Measurements from ENCODE around the gene PRSS33. TPM values are rescaled to one million over a fixed set of nuclear protein-coding genes. Genes with fewer than 3 reads are reported as not detected.

Gene PRSS33
- total RNA-seq, 2 experiments from 2014 or later, result not detected

GRCh38 chr16:2769100-2769529 is 18.2 kb downstream of the PRSS33 start:
- POLR2A ChIA-PET, result no interaction called here
- CTCF ChIA-PET, result interaction anchor here (1.5 kb wide), 1 partner anchor 16 kb away, joined by 4 read pairs; no protein-coding TSS in a partner anchor
- Mint-ChIP-seq H3K9me3 (no peaks in the 10 kb centered on the region), H3K4me1 (ENCODE audit: low read depth) (peaks cover 7% of the 10 kb centered on the region), H3K4me3 (no peak overlapping the region), H3K36me3 (peaks cover 70% of the 10 kb centered on the region), H3K27me3 (no peaks in the 10 kb centered on the region), H3K27ac (peak overlapping the region; percentile 18)
- intact Hi-C loops (cut with micrococcal nuclease), result no loop called here
- no peak for DNase-seq

- POLR2A ChIA-PET, result no interaction called here
- no peak overlapping the region for H3K4me3 Mint-ChIP-seq
- H3K9me3 Mint-ChIP-seq, result no peaks in the 10 kb centered on the region
- CTCF ChIA-PET, result interaction anchor here (1.5 kb wide), 1 partner anchor 16 kb away, joined by 4 read pairs; no protein-coding TSS in a partner anchor
- peaks cover 7% of the 10 kb centered on the region for H3K4me1 Mint-ChIP-seq (ENCODE audit: low read depth)
- H3K27ac Mint-ChIP-seq, result peak overlapping the region; percentile 18
- intact Hi-C loops (cut with micrococcal nuclease), result no loop called here
- peaks cover 76% of the 10 kb centered on the region for H3K36me3 Mint-ChIP-seq
- DNase-seq, result no peak
- no peaks in the 10 kb centered on the region for H3K27me3 Mint-ChIP-seq
Measured at GRCh38 chr16:2768403-2769089, 18.8 kb downstream of the PRSS33 start.

GRCh38 chr16:2767891-2768290 is 19.5 kb downstream of the PRSS33 start:
- no peaks in the 10 kb centered on the region for H3K9me3 Mint-ChIP-seq
- H3K27me3 Mint-ChIP-seq, result no peaks in the 10 kb centered on the region
- no peak overlapping the region for H3K4me3 Mint-ChIP-seq
- H3K4me1 Mint-ChIP-seq (ENCODE audit: low read depth), result peaks cover 4% of the 10 kb centered on the region
- ChIA-PET CTCF (interaction anchor here (1.5 kb wide), 1 partner anchor 17 kb away, joined by 4 read pairs; no protein-coding TSS in a partner anchor), POLR2A (interaction anchor here (2.6 kb wide), 1 partner anchor 15 kb away, joined by 11 read pairs; the partner anchor contains the start of gene SRRM2)
- peaks cover 78% of the 10 kb centered on the region for H3K36me3 Mint-ChIP-seq
- no peak overlapping the region for H3K27ac Mint-ChIP-seq
- DNase-seq, result no peak
- intact Hi-C loops (cut with micrococcal nuclease), result no loop called here

GRCh38 chr16:2767140-2767731 is 20.1 kb downstream of the PRSS33 start:
- no peaks in the 10 kb centered on the region for H3K9me3 Mint-ChIP-seq
- H3K4me3 Mint-ChIP-seq, result no peak overlapping the region
- no peaks in the 10 kb centered on the region for H3K27me3 Mint-ChIP-seq
- DNase-seq, result no peak
- CTCF ChIA-PET, result interaction anchor here (1.5 kb wide), 1 partner anchor 18 kb away, joined by 4 read pairs; no protein-coding TSS in a partner anchor
- intact Hi-C loops (cut with micrococcal nuclease), result no loop called here
- POLR2A ChIA-PET, result interaction anchor here (1.4 to 2.6 kb wide), 2 partner anchors 11 to 14 kb away, joined by 4 to 11 read pairs; partner anchors contain the start of gene SRRM2
- no peaks in the 10 kb centered on the region for H3K4me1 Mint-ChIP-seq (ENCODE audit: low read depth)
- no peak overlapping the region for H3K27ac Mint-ChIP-seq
- H3K36me3 Mint-ChIP-seq, result peaks cover 82% of the 10 kb centered on the region

GRCh38 chr16:2766430-2767139 is 20.8 kb downstream of the PRSS33 start:
- Mint-ChIP-seq H3K36me3 (peaks cover 86% of the 10 kb centered on the region), H3K27me3 (no peaks in the 10 kb centered on the region), H3K27ac (no peak overlapping the region), H3K4me1 (ENCODE audit: low read depth) (no peaks in the 10 kb centered on the region), H3K4me3 (no peak overlapping the region), H3K9me3 (no peaks in the 10 kb centered on the region)
- DNase-seq, result no peak
- intact Hi-C loops (cut with micrococcal nuclease), result no loop called here
- ChIA-PET CTCF (no interaction called here), POLR2A (interaction anchor here (1.4 to 2.6 kb wide), 2 partner anchors 12 to 13 kb away, joined by 4 to 11 read pairs; partner anchors contain the start of gene SRRM2)

GRCh38 chr16:2765462-2766404 is 21.6 kb downstream of the PRSS33 start:
- intact Hi-C loops (cut with micrococcal nuclease), result no loop called here

GRCh38 chr16:2764718-2765117 is 22.6 kb downstream of the PRSS33 start:
- no peak for DNase-seq
- intact Hi-C loops (cut with micrococcal nuclease), result no loop called here
- no peak overlapping the region for H3K27ac Mint-ChIP-seq
- H3K4me1 Mint-ChIP-seq (ENCODE audit: low read depth), result peaks cover 9% of the 10 kb centered on the region
- ChIA-PET POLR2A (interaction anchor here (2.6 kb wide), 1 partner anchor 11 kb away, joined by 11 read pairs; no protein-coding TSS in a partner anchor), CTCF (interaction anchor here (1.3 kb wide), 1 partner anchor 12 kb away, joined by 3 read pairs; the partner anchor contains the start of gene SRRM2)
- no peaks in the 10 kb centered on the region for H3K27me3 Mint-ChIP-seq
- H3K4me3 Mint-ChIP-seq, result no peak overlapping the region
- no peaks in the 10 kb centered on the region for H3K9me3 Mint-ChIP-seq
- peaks cover 93% of the 10 kb centered on the region for H3K36me3 Mint-ChIP-seq

More at GRCh38 chr16:2765462-2766404, 21.6 kb downstream of the PRSS33 start:
- ChIA-PET POLR2A (interaction anchor here (1.4 to 2.6 kb wide), 2 partner anchors 12 to 13 kb away, joined by 4 to 11 read pairs; partner anchors contain the start of gene SRRM2), CTCF (interaction anchor here (1.3 kb wide), 1 partner anchor 13 kb away, joined by 3 read pairs; the partner anchor contains the start of gene SRRM2)
- peaks cover 3% of the 10 kb centered on the region for H3K4me1 Mint-ChIP-seq (ENCODE audit: low read depth)
- H3K27ac Mint-ChIP-seq, result no peak overlapping the region
- H3K27me3 Mint-ChIP-seq, result no peaks in the 10 kb centered on the region
- H3K4me3 Mint-ChIP-seq, result no peak overlapping the region
- no peaks in the 10 kb centered on the region for H3K9me3 Mint-ChIP-seq
- peaks cover 88% of the 10 kb centered on the region for H3K36me3 Mint-ChIP-seq
- no peak for DNase-seq

GRCh38 chr16:2763173-2763572 is 24.2 kb downstream of the PRSS33 start:
- no peak for DNase-seq
- H3K27me3 Mint-ChIP-seq, result no peaks in the 10 kb centered on the region
- peaks cover 16% of the 10 kb centered on the region for H3K4me1 Mint-ChIP-seq (ENCODE audit: low read depth)
- no peak overlapping the region for H3K4me3 Mint-ChIP-seq
- H3K9me3 Mint-ChIP-seq, result no peaks in the 10 kb centered on the region
- ChIA-PET CTCF (no interaction called here), POLR2A (interaction anchor here (1.1 to 2.6 kb wide), 2 partner anchors 10 to 13 kb away, joined by 3 to 11 read pairs; no protein-coding TSS in a partner anchor)
- intact Hi-C loops (cut with micrococcal nuclease), result no loop called here
- H3K36me3 Mint-ChIP-seq, result peaks cover 95% of the 10 kb centered on the region
- peak overlapping the region; percentile 39 for H3K27ac Mint-ChIP-seq

GRCh38 chr16:2762711-2763110 is 24.6 kb downstream of the PRSS33 start:
- POLR2A ChIA-PET, result interaction anchor here (2.6 kb wide), 1 partner anchor 9 kb away, joined by 11 read pairs; no protein-coding TSS in a partner anchor
- CTCF ChIA-PET, result no interaction called here
- H3K4me1 Mint-ChIP-seq (ENCODE audit: low read depth), result peaks cover 16% of the 10 kb centered on the region

GRCh38 chr16:2761886-2762583 is 25.3 kb downstream of the PRSS33 start:
- ChIA-PET CTCF (interaction anchor here (0.5 kb wide), 1 partner anchor 29 kb away, joined by 3 read pairs; no protein-coding TSS in a partner anchor), POLR2A (interaction anchor here (2.6 kb wide), 1 partner anchor 9 kb away, joined by 11 read pairs; no protein-coding TSS in a partner anchor)
- H3K9me3 Mint-ChIP-seq, result no peaks in the 10 kb centered on the region
- H3K27ac Mint-ChIP-seq, result no peak overlapping the region
- H3K36me3 Mint-ChIP-seq, result peaks cover 98% of the 10 kb centered on the region
- no peak overlapping the region for H3K4me3 Mint-ChIP-seq
- no peaks in the 10 kb centered on the region for H3K27me3 Mint-ChIP-seq
- no peak for DNase-seq
- H3K4me1 Mint-ChIP-seq (ENCODE audit: low read depth), result peaks cover 20% of the 10 kb centered on the region
- intact Hi-C loops (cut with micrococcal nuclease), result no loop called here

More at GRCh38 chr16:2762711-2763110, 24.6 kb downstream of the PRSS33 start:
- peaks cover 95% of the 10 kb centered on the region for H3K36me3 Mint-ChIP-seq
- no peaks in the 10 kb centered on the region for H3K9me3 Mint-ChIP-seq
- intact Hi-C loops (cut with micrococcal nuclease), result no loop called here
- no peak overlapping the region for H3K4me3 Mint-ChIP-seq
- H3K27me3 Mint-ChIP-seq, result no peaks in the 10 kb centered on the region
- H3K27ac Mint-ChIP-seq, result no peak overlapping the region
- DNase-seq, result no peak

All from activated CD4-positive, alpha-beta memory T cell treated with anti-CD3 and anti-CD28 coated beads for 36 hours (primary cell).